Measurements from ENCODE around the gene ADGRL4. TPM values are rescaled to one million over a fixed set of nuclear protein-coding genes. Genes with fewer than 3 reads are reported as not detected.

ADGRL4 gene
- total RNA-seq, 4 donors from 2014 or later = 3.2 to 21.8 (median 14.1) TPM

DNA sequence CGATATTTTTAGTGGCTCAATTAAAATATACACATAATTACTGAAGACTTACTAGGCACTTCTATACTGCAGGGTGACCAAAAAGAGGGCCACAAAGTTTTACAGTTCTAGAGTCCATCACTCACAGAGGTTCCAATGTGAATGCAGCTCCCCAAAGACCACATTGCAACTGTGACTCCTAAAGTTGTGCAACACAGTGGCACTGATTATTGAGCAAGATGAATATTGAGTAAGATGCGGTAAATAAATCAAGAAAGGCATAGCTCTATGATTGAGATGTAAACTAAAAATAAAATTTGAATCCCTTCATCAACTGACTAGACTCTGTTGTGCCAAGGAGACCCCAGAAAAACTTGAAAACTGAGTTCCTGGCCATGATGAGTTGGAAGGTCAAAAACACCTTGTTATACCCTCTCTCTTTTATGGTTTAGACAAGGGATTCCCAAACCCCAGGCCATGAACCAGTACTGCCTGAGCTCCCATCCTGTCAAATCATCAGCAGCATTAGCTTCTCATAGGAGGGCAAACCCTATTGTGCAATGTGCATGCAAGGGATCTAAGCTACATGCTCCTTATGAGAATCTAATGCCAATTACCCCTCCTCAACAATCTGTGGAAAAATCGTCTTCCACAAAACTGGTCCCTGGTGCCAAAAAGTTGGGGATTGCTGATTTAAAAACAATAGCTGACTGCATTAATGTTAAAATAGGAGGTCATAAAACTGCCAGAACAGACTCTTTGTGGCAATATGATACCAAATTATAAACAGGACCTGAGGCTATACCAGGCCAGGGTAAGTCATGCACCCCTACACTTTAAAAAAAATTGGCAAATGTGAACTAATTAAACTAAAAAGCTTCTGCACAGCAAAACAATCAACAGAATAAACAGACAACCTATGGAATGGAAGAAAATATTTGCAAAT is 94.3 kb downstream of the ADGRL4 start:
- no peak overlapping the region for H3K4me3 ChIP-seq
- no peaks in the 10 kb centered on the region for H3K9me3 ChIP-seq
- no peaks in the 10 kb centered on the region for H3K36me3 ChIP-seq
- TF ChIP-seq, protein P1, sequence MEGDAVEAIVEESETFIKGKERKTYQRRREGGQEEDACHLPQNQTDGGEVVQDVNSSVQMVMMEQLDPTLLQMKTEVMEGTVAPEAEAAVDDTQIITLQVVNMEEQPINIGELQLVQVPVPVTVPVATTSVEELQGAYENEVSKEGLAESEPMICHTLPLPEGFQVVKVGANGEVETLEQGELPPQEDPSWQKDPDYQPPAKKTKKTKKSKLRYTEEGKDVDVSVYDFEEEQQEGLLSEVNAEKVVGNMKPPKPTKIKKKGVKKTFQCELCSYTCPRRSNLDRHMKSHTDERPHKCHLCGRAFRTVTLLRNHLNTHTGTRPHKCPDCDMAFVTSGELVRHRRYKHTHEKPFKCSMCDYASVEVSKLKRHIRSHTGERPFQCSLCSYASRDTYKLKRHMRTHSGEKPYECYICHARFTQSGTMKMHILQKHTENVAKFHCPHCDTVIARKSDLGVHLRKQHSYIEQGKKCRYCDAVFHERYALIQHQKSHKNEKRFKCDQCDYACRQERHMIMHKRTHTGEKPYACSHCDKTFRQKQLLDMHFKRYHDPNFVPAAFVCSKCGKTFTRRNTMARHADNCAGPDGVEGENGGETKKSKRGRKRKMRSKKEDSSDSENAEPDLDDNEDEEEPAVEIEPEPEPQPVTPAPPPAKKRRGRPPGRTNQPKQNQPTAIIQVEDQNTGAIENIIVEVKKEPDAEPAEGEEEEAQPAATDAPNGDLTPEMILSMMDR (IDR thresholded peaks at IDR 0.05) = no peak
- no peak for TF ChIP-seq POLR2A (IDR thresholded peaks at IDR 0.05)
- 73 to 74% methylated on average over 3 of the region's 3 CpGs for WGBS, 2 donors
- DNase-seq = no peak
- H3K4me1 ChIP-seq = no peaks in the 10 kb centered on the region
- intact Hi-C loops (cut with DNase I) = no loop called here
- no peaks in the 10 kb centered on the region for H3K27me3 ChIP-seq
- H3K27ac ChIP-seq = no peak overlapping the region

DNA sequence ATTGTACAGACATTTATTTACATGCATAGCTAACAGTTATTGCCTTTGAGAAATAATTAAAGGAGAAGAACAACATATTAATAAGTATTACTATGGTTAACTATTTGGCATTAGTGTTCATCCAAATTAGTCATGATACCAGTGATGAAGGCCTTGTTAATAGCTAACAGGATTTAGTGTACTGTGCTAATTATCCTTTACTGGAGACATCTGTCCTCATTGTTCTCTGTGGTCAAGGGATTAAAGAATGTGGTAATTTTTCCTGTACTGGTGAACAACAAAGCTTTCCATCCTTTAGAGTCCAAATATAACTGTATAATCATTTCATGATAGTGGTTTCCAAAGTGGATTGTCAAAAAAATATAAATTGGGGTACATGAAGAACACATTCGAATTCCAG is 103.9 kb downstream of the ADGRL4 start:
- WGBS, 2 donors = 60% methylated on average over 1 of the region's 1 CpG
- Histone ChIP-seq H3K9me3 (no peaks in the 10 kb centered on the region), H3K4me3 (no peak overlapping the region), H3K36me3 (no peaks in the 10 kb centered on the region), H3K4me1 (no peaks in the 10 kb centered on the region), H3K27me3 (no peaks in the 10 kb centered on the region), H3K27ac (no peak overlapping the region)
- intact Hi-C loops (cut with DNase I) = no loop called here
- DNase-seq = no peak
- TF ChIP-seq, protein P1 (IDR thresholded peaks at IDR 0.05) = no peak
- TF ChIP-seq POLR2A (IDR thresholded peaks at IDR 0.05) = no peak

DNA sequence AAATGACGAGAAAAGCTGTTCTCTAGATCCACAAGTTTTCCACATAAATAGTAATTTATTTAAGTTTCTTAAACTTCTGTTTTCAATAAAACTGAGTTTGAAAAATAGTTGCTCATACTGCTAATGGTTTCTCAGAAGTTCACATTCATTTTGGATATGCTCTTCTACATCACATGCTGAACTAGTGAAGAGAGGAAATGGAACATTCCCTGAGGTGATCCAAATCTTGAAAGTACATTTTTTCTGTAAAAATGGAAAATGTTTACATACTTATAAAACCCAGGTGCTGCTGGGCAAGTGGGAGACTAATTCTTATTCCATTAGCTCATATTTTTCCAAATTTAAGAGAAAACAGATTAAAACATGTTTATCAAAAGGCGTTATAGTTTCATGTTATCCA is 111.7 kb downstream of the ADGRL4 start:
- Histone ChIP-seq H3K9me3 (no peaks in the 10 kb centered on the region), H3K27ac (no peak overlapping the region), H3K27me3 (no peaks in the 10 kb centered on the region), H3K4me1 (no peaks in the 10 kb centered on the region), H3K4me3 (no peak overlapping the region), H3K36me3 (no peaks in the 10 kb centered on the region)
- intact Hi-C loops (cut with DNase I) = no loop called here
- no peak for DNase-seq
- 73 to 83% methylated on average over 2 of the region's 2 CpGs for WGBS, 2 donors
- TF ChIP-seq POLR2A (IDR thresholded peaks at IDR 0.05) = no peak
- TF ChIP-seq, protein P1 (IDR thresholded peaks at IDR 0.05) = no peak

DNA sequence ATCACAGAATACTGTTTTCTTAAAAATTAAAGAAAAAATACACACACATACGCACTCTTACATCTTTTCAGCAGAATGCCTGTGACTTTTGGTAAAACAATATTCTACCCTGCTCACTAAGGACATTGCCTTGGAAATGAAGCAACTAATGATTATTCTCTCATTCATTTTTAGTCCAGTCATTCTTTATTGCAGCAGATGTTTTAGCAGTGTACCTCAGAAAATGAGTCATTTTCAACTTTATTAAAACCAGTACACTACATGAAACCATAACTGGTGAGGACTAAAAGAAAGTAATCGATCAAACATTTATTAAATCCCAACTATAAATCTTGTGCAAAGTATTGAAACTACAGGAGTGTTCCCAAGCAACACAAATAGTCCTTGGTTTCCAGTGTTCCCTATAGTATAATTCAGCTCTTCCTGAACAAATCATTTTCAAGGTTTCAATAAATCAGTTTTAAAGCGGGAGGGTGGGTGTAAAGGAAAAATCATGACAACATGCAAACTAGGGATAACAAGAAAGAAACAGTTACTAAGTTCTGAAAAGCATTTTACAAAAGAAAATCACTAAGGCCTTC is 114.2 kb downstream of the ADGRL4 start:
- H3K4me3 ChIP-seq = no peak overlapping the region
- 65 to 74% methylated on average over 3 of the region's 3 CpGs for WGBS, 2 donors
- H3K4me1 ChIP-seq = no peaks in the 10 kb centered on the region
- no peaks in the 10 kb centered on the region for H3K36me3 ChIP-seq
- H3K27ac ChIP-seq = no peak overlapping the region
- H3K9me3 ChIP-seq = no peaks in the 10 kb centered on the region
- TF ChIP-seq, protein P1 (IDR thresholded peaks at IDR 0.05) = no peak
- TF ChIP-seq POLR2A (IDR thresholded peaks at IDR 0.05) = no peak
- no peaks in the 10 kb centered on the region for H3K27me3 ChIP-seq
- no peak for DNase-seq
- intact Hi-C loops (cut with DNase I) = no loop called here

DNA sequence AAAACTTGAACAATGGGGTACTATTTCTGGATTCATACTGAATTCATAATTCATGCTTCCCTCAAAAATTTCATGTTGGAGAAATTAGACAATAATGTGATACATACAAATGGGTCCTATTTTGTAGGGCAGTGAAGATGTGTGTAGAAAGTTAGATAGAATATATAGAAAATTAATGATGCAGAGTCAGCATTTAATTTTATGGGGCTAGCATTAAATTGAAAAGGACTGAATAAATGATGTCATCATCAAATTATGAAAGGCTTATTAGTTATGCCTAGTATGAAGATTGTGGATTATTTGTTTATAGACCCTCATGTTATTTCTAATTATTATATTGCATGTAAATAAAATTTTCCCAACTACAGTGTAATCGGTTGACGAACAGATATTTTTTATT is 119.1 kb downstream of the ADGRL4 start:
- no peaks in the 10 kb centered on the region for H3K27me3 ChIP-seq
- no peaks in the 10 kb centered on the region for H3K4me1 ChIP-seq
- no peak overlapping the region for H3K4me3 ChIP-seq
- no peak overlapping the region for H3K27ac ChIP-seq
- H3K36me3 ChIP-seq = no peaks in the 10 kb centered on the region
- intact Hi-C loops (cut with DNase I) = no loop called here
- DNase-seq = no peak
- no peaks in the 10 kb centered on the region for H3K9me3 ChIP-seq
- 92 to 93% methylated on average over 2 of the region's 2 CpGs for WGBS, 2 donors
- TF ChIP-seq, protein P1 (IDR thresholded peaks at IDR 0.05) = no peak
- no peak for TF ChIP-seq POLR2A (IDR thresholded peaks at IDR 0.05)

Measured in esophagus squamous epithelium (tissue), 5 donors.